Upper lobe of left lung (tissue), 4 donors: ENCODE data around the gene TK2.

ENCODE experiments used
- EP300 ChIP-seq, 4 donors: sonication (generic); formaldehyde crosslinking; IDR thresholded peaks; one replicate each; pipeline ENCODE4 v1.5.1; 2017; ENCODE audit warnings: antibody characterized with exemption in 4 of 4, control low read depth in 2 of 4
- POLR2A ChIP-seq, 4 donors: fragments of 450-650 bp; IDR thresholded peaks; one replicate each; pipeline ENCODE4 v1.5.1; 2016 to 2017; ENCODE audit warnings: antibody characterized with exemption in 4 of 4, mild to moderate bottlenecking in 2 of 4
- TF ChIP-seq, protein P1 (sequence below), 6 experiments: fragments of 450-650 bp in 4 of 6; fragments of 200-600 bp in 2 of 6; sonication (generic) in 2 of 6; IDR thresholded peaks; one replicate each; pipeline ENCODE4 v1.5.1; 2016 to 2019; ENCODE audit warnings: antibody characterized with exemption in 6 of 6

DNA sequence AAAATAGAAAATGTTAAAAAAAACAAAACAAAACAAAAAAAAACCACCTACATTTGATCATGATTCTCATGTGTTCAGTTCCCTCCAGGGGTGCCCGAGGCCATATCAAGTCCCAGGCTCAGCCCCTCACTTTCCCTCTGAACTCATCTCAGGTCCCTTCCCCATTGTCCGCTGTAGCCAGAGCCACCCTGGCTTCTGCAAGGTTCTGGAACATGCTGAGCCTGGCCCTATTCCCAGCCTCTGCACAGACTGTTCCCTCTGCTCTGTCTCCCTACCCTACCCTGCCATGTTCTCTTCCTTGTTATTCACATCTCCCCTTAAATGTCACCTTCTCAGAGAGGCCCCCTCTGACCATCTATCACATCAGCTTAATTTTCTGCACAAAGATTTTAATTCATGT is 46.9 kb downstream of the TK2 start:
- TF ChIP-seq, protein P1, sequence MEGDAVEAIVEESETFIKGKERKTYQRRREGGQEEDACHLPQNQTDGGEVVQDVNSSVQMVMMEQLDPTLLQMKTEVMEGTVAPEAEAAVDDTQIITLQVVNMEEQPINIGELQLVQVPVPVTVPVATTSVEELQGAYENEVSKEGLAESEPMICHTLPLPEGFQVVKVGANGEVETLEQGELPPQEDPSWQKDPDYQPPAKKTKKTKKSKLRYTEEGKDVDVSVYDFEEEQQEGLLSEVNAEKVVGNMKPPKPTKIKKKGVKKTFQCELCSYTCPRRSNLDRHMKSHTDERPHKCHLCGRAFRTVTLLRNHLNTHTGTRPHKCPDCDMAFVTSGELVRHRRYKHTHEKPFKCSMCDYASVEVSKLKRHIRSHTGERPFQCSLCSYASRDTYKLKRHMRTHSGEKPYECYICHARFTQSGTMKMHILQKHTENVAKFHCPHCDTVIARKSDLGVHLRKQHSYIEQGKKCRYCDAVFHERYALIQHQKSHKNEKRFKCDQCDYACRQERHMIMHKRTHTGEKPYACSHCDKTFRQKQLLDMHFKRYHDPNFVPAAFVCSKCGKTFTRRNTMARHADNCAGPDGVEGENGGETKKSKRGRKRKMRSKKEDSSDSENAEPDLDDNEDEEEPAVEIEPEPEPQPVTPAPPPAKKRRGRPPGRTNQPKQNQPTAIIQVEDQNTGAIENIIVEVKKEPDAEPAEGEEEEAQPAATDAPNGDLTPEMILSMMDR (IDR thresholded peaks at IDR 0.05): no peak
- TF ChIP-seq EP300 (IDR thresholded peaks at IDR 0.05) (no peak), POLR2A (IDR thresholded peaks at IDR 0.05) (no peak)
